WTC11 (cell line): ENCODE results near the gene ANKIB1.

Source experiments
- CTCF ChIP-seq: fragments of 200-600 bp; IDR thresholded peaks from 2 replicates; pipeline ENCODE4 v1.8.0; 2022; ENCODE audit warnings: antibody characterized with exemption
- SP1 ChIP-seq: sonication (generic); formaldehyde crosslinking; conservative IDR thresholded peaks from 2 replicates; pipeline ENCODE4 v1.8.1; 2022; ENCODE audit warnings: missing genetic modification reagents

- no peak for TF ChIP-seq CTCF
- no peak for TF ChIP-seq SP1 (CRISPR knock-in tag)
These were observed 181.4 kb downstream of the ANKIB1 start for GRCh38 chr7:92427193-92427592.
